Limb (tissue), 2 donors: Measurements from ENCODE around the gene WDR91.
A peak's percentile ranks its signal among the peaks of the same experiment; 100 is the strongest.

Experiments
- DNase-seq, 2 donors: peaks; one replicate each; pipeline ENCODE4 v3.0.0-alpha.2; 2016; ENCODE audit errors: extremely low spot score in 2 of 2

Gene WDR91

GRCh38 chr7:135199439-135199838 is 11.9 kb downstream of the WDR91 start:
- DNase-seq = no peak

GRCh38 chr7:135197906-135198655 is 13.2 kb downstream of the WDR91 start:
- DNase-seq = peak in 1 of 2 donors; percentile 19

GRCh38 chr7:135197343-135197742 is 14.0 kb downstream of the WDR91 start:
- DNase-seq = peak in 1 of 2 donors; percentile 14

GRCh38 chr7:135195968-135196629 is 15.2 kb downstream of the WDR91 start:
- peak in 1 of 2 donors; percentile 20 for DNase-seq

- peak in 1 of 2 donors; percentile 10 for DNase-seq
Measured at GRCh38 chr7:135195156-135195555, 16.2 kb downstream of the WDR91 start.

GRCh38 chr7:135194494-135195095 is 16.7 kb downstream of the WDR91 start:
- DNase-seq = peak in 1 of 2 donors; percentile 20

DNA sequence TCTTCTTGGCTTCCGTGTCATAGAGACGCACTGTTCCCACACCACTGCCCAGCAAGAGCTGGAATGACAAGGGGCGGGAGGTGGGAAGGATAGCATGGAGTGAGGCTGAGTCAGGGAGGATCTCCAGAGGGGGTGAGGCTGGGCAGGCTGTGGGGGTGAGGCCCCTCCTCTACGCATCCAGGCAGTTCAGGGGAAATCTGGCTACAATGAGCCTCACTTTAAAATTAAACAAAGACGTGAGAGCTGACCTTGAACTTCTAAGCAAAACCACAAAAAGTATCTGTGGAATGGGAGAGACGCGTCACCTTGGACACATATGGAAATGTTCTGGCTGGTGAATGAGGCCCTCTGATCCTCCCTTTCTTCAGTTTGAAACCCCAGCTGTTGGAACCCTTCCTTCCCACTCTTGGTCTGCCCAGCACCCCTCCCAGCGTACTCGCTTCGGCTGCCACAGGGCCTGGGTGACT is 17.7 kb downstream of the WDR91 start:
- DNase-seq = peak in 1 of 2 donors; percentile 22

- DNase-seq = peak in 1 of 2 donors; percentile 12
Measured at GRCh38 chr7:135192914-135193536, 18.3 kb downstream of the WDR91 start.

- no peak for DNase-seq
Measured at GRCh38 chr7:135190703-135191102, 20.6 kb downstream of the WDR91 start.

- DNase-seq = no peak
Measured at GRCh38 chr7:135189961-135190360, 21.4 kb downstream of the WDR91 start.

GRCh38 chr7:135189221-135189662 is 22.1 kb downstream of the WDR91 start:
- DNase-seq = no peak

DNA sequence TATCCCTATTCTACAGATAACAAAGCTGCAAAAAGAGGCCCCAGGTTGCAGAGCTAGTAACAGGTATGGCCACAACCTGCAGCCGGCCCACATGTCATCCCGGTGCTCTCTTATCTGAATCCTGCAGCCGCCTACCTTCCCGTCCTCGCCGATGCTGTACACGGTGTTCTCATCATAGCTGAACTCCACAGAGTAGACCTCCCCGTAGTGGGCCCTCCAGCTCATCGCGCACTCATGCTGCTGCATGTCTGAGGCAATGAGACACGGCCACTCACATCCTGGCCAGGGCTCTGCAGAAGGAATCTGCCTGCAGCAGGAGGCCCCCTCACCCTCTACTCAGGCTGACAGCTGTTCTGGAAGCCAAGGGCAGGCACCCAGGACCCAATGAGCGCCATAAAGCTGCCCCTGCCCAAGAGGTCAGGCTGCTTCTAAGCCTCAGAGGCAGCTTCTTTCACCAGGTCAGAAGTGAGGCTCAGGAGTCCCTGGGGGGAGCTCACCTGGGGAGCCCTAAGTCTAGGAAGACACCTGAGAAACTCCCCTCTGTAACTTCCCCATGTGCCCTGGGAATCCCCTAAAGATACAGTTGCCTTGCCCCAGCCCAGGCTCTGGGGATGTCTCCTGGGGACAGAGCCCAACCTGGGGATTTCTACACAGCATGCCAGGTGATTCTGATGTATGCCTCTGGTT is 22.9 kb downstream of the WDR91 start:
- peak in 1 of 2 donors; percentile 21 for DNase-seq

DNA sequence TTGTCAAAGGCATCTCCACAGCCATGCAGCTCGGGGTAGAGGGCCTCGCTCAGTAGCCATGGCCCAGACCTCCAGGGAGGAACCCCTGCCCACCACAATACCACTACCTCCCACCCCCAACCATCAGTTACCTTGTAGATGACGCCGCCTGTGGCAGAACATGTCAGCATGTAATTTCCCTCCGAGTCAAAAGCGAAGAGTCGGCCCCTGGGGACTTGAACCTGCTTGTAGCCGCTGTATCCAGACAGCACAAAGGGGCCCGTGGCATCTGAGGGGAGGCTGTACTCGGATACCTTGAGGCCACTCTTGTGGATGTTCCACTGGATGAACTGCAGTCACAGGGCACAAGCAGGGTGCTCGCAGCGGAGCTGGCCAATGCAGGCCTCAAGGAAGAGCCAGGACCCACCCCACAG is 24.5 kb downstream of the WDR91 start:
- DNase-seq = peak in 1 of 2 donors; percentile 13

DNA sequence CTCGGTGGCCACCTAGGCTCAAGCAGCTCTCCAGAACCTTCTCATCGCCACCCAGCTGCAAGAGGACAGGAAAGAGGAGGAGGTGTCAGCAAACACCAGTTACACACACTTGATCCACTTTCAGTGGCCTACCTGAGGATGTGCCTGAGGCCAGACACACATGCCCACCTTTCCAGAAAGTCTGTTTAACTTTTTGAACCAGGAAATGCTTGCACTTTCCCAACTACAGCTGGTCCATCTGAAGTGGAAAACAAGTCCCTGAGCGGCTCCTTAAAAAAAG is 25.1 kb downstream of the WDR91 start:
- DNase-seq = no peak

- DNase-seq = peak in 1 of 2 donors; percentile 16
Measured at GRCh38 chr7:135185471-135186260, 25.7 kb downstream of the WDR91 start.

- DNase-seq = peak in 1 of 2 donors; percentile 7
Measured at GRCh38 chr7:135184254-135184841, 27.0 kb downstream of the WDR91 start.

GRCh38 chr7:135183478-135183877 is 27.8 kb downstream of the WDR91 start:
- peak in 1 of 2 donors; percentile 4 for DNase-seq

DNA sequence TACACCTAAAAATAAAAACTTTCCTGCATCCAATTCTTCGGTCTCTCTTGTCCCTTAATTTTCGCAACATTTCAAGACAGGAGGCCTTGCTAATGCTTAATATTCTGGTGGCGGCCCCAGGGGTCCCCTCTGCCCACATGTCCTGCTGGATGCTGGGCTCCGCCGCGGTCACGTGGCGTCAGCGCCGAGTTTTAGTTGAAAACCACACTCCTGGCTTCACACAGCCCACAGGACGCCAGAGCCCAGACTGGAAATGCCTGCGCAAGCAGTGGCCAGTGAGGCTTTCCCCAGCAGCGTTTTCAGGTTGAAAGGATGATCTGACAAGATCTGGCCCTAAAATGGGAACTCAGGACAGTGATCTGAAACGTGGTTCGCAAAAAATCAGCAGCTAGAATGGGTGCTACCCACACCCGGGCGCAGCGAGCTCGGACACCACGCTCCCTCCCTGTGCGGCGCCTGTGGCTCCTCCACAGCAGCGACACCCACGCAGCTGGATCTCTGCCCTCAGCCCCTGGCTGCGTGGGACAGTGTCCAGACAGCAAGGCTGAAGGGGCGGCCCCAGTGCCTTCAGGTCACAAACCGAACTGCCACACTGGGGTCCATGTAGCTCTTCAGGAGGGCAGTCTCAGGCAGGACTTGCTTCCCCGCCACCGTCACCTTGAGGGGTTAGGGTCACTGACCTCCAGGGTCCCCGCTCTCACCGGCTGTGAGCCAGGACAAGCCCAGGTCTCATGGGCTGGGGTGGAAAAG is 29.2 kb downstream of the WDR91 start:
- peak in 1 of 2 donors; percentile 11 for DNase-seq

DNA sequence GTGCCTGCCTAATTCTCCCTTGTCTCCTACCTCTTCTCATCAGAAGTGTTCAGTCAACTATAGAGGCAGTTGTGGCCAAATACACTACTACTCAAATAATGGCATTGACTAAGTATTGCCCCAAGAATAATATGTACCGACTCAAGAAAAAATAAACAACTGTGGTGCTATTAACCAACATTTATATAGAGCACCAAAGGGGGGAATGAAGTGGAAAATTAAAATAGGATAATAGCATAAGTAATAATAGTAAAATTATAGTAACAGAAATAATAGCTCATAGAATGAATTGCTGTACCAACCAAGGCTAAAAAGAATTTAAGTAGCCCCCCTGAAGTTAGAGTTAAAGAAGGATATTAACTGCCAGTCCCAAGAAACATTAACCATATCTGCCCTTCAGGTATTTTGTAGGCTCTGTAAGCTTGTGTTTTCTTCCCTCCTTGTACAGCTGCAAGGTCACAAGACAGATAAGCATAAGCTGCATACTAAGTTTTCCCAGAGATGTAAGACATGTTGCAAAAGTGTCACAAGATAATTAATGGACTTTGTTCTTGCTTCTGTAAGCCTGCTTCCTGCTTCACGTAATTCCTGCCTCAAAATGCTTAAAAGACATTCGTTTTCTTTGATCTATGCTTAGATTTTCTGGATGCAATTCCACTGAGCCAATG is 29.9 kb downstream of the WDR91 start:
- DNase-seq = no peak
